Suppressor macrophage (primary cell): Measurements from ENCODE around the gene SLX4IP.

Experiments
- DNase-seq, 4 experiments: peaks; one replicate each; pipeline ENCODE4 v3.0.0-alpha.2; 2020 to 2022

SLX4IP gene

DNA sequence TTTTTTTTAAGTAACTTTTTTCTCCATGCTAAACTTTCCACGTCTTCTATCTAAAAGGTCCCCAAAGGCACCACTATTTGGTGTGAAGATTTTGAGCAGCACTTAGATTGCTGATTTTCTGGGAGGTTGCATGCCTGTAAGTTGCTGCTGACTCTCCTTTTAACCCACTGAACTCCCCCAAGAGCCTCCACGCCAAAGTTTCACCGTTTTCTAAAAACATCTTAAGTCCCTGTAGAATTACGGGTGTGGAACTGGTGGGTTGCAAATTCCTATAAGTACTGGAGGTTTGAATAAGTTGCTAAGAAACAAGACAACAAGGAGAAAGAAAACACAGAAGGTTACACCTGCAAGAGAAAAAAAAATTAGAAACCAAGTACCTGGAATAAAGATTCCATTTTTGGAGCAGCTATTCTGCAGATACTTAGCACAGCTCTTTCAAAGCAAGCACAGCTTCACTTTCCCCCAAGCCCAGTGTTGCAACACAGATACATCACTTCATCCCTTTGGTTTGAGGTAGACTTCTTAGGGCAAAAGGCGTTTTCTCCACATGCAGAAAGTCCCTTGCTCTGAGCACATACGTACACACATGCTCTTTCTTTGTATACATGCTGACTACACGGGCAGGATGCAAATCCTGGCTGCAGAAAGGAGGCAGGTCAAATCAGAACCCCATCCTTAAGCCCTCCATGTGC is 233.7 kb downstream of the SLX4IP start:
- no peak for DNase-seq

DNA sequence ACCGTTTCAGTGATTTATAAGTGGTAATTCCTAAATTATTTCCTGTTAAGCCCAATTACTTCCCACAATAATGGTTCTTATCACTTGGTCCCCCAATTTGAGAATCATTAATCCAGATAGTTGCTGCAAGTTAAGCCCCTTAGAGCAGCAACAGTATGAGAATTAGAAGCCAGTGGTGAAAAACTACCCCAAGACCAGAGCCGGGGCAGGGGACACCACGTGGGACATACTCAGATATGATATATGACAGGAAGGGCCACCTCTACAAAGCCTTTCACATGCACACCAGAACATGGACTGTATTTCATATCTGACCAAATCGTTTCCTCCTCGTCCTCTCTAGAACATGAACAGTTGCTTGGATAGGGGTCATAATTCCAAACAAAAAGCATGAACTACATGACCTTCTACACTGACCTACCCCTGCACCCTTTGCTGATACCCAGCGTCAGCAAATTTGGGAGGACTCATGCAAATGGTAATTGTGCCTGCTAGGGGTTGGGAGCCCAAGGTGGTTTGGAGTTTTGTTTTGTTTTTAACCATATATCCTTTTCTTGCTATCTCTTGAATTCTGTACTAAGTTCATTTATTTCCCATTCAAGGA is 234.8 kb downstream of the SLX4IP start:
- DNase-seq: no peak

DNA sequence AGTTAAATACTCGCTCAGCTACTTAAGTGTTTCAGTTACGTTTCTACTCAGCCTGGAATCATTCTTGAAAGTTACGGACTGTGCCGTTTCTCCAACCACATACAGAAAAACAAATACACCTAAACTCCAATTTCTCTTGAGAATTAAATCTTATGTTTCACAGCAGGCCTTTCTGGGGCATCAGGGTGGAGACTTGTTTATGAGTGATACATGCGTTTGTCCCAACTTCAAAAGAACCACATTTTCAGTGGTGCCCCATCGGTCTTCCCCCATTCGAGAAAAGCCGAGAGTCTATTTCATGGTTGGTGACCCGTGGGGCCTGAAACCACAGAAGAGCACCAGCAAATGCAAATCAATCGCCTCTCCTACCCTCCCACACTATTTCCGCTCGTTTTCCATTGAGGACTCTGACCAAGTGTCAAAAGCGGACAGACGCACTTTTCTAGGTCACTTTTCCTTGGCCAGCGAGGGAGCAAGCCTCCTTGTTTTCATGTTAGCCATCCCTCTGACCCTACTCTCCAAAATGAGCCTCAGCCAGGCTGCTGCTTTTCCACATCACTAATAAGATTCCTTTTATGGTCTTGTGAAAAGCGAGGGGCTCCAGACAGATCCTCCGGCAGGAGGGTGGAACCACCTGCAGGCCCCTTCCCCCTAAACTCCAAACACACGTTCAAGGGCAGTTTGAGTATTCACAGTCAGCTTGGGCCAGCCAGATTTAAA is 235.6 kb downstream of the SLX4IP start:
- DNase-seq: no peak

DNA sequence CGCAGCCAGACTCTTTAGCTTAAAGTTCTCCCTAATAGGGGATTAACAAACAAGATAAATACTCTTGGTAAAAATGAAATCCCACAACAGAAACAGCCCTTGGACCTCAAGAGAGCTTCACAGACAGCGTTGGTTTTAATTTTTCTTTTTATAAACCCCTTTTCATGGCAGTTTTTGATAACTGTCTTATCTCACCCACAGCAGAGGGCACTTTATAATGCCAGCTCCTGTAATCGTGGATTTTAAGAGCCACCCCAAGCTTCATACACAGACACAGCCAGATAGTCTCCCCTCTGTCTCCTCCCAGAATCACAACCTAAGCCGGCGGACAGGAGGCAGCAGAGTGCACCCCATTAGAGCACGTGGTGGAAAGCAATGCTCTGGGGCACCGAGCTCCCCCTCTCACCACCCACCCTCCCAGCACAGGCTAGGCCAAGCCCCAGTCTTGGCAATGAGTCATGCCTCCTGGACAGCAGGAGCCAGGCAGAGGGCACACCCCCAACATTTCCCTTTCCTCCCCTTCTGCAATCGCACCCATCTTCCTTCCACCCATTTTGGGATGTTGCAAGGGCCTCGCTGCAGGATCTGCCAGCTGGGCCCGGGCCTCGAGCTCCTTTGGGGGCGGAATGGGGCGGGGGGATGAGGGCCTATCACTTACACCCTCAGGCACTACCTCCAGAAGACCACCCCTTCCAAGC is 236.3 kb downstream of the SLX4IP start:
- peak; percentile 86 to 94 (median 92) for DNase-seq

DNA sequence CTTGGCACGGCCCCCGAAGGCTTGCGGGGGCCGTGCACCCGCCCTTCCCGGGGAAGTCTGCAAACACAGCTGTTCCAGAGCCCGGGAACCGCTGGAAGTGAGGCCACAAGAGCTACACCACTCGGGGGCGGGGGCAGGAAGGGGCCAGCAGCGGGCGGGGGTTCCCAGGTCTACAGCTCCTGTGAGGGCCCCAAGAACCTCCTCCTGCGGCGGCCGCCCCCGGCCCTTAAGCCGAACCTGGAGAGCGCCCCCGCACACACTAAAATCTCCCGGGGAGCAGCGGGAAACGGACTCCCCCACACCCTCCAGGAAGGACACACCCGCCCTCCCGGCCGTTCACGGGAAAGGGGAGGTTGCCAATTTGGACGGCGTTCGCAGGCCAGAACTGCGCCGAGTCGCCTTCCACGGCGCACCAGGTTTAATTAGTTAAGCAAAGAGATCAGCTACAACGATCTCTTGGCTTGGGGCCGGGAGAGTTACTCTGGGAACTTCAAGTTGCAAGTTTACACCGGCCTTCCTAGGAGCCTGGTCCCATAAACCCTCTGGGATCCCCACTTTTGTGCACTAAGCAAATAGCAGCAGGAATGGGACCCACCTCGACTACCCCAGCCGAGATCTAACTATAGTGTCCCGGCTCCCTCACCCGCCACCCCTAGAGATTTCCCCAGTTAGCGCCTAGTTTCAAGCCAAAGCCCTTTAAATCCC is 237.0 kb downstream of the SLX4IP start:
- peak; percentile 16 to 62 (median 47) for DNase-seq

DNA sequence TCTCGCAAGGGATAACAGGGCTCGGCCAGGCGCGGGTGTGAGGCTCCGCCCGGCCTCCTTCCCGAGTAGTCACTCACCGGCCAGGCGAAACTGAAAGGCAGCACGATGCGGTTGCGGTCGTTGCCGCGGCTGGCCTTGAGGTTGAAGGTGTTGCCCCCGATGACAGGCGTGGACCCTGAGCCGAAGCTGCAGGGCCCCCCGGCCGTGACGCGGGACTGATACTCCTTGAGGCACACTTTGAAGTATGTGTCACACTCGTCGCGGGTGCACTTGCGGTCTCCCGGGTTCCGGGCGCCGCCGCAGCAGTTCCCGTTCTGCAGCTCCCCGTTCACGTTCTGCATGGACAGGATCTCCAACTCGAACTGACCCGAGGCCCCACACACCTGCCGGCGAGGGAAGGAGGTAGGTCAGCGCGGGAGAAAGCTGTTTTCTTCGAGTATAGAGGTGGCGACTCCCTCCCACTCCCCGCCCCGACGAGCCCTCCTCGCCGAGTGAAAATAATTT is 237.6 kb downstream of the SLX4IP start:
- peak; percentile 43 to 73 (median 62) for DNase-seq

DNA sequence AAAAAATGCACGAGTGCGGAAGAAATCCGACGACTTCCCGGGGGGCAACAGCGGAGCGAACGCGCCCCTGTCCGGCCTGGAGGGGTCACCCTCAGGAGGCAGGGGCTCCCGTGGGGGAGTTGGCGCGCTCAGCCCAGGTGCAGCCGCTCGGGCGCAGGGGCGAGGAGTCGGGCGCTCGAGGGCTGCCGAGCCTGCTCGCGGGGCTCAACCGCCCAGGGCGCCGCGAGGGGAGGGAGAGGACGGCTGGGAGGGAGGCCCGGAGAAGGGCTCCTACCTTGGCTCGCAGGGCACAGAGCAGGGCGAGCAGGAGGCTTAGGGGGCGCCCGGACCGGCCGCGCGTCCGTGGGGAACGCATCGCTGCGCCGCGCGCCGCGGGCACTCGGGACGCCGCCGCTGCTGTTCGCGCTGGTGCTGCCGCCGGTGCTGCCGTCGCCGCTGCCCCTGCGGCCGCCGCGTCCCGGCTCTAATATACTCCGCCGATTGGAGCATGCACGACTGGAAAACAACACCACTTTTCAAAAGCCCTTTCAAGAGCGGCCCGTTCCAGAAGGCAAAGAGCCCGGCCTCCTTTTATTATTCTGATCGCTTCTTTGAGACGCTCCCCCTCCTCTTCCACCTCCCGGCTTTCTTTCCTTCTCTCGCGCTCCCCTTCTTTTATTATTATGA is 238.2 kb downstream of the SLX4IP start:
- DNase-seq: peak; percentile 36 to 72 (median 54)

DNA sequence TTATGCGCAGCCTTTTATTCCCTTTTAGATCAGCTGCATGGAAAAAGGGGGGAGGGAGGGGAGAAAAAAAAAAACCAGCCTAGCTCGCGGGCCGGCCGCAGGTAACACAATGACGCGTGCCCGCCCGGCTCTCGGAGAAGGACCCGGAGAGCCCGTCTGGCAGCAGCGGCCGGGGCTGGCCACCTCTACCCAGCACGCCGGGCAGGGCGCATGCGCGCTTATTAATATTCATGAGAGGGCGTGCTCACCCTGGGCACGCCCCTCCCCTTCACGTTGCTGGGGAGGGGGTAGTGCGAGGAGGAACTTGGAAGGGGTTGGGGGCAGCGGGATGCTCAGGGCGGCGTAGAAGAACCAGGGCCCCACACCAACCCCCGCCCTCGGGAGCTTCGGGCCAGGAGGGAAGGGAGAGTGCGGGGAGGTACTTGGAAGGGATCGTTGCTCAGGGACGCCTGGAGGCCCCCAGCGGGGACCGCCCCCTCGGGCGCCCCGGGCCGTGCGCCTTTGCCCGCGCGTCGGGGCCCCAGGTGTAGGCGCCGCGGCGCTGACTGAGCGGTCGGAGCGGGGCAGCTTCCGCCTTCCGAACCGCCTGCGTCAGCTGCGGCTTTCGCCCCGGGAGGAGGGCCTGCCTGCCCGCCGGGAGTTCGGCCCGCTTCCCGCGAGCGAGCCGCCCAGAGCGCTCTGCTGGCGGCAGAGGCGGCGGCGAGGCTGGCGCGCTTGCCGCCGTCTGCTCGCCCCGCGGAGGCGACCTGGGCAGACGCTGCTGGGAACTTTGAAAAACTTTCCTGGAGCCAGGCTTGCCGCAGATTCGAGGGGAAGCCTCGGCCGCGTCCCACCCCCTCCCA is 239.0 kb downstream of the SLX4IP start, which contains the start of gene JAG1:
TSS of gene JAG1 (minus strand) at position 158 of the 842 bp plus-strand sequence. CDS start 469 bp downstream, outside the sequence.
- DNase-seq: peak; percentile 96 to 98 (median 98)

DNA sequence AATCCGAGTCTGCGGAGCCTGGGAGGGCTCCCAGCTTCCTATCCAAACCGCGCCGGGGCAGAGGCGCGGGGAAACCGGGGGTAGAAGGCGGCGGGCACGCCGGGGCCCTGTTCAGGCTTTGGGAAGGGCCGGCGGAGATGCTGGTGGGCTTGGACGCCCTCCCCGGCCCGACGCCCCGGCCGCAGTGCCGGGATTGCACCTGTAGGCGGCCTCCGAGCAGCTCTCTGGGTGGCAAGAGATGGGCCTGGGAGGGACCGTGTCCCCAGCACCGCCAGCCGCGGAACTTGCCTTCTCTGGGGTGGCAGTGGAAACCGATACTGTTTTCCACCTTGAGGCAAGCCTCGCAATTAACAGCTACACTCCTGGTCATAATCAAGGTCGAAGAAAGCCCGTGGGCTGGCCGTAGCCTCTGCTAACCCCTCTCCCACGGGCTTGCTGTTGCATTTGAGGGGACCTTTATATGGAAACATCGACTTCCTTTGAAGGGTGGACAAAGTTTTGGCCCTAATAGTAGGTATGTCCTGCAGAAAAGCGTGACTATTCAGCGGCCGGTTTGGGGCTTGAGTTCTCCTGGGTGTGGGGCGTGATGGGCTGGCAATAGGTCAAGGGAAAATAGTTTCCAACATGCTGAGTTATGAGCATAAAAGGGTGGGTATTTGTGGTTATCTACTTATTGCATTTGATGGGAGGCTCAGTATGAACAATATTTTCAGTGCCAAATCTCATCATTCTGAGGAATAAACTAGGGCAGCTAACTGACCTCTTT is 239.8 kb downstream of the SLX4IP start:
- peak; percentile 64 to 86 (median 79) for DNase-seq

DNA sequence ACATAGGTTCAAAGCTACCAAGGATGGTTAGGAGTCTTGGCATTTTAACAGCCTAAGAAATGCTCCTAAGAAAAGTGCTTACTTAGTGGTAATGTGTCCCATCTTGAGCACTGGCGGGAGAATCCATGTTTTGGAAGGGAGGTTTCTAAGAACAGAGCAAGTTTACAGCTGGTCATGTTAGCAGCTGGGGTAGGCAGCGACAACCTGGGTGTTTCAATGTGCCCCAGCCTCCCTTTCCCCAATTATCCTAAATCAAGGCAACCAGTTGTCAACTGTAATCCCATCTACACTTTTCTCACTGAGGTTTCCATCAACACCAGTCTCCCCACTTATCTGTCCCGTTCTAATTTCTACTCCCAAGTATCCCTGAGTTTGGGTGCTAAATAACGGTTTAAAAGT is 240.3 kb downstream of the SLX4IP start:
- no peak for DNase-seq

DNA sequence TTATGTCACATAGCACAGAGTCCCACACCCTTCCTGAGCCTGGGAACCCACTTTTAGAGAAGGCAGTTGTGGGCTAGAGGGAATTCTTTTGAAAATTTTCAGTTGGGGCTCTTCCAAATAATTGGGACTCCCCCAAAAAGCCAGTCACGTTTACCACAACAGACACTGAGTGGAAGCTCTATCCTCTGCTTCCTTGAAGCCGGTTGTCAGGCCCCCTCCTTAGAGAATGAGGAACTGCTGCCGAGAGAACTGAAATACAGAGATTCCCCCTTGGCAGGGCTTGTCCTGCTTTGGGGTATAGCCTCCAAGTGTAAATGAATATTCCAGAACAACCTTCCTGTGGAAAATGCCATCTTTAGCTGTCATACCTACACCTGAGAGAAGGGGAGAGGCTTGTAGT is 241.4 kb downstream of the SLX4IP start:
- peak; percentile 33 to 56 (median 51) for DNase-seq
